HCT116 (cell line): Measurements from ENCODE around the gene CDKAL1. TPM values are rescaled to one million over a fixed set of nuclear protein-coding genes. Genes with fewer than 3 reads are reported as not detected.

Experiments used
- ATAC-seq: fragments of 200-7000 bp; cut with Tn5 transposase; 2 replicates; pipeline ENCODE4 v1.9.1; 2020; ENCODE audit warnings: mild to moderate bottlenecking, moderate library complexity
- BruUV-seq: library from RNA; stranded (reverse); fragments of 400-500 nt; replicated peaks from 2 replicates; lab custom pipeline; 2021; lab: Mats Ljungman, UMichigan
- CTCF ChIA-PET: fragments of 300-600 bp; sonication (Branson Sonifier 250); formaldehyde crosslinking; loops from one replicate; lab custom pipeline; 2021; ENCODE audit warnings: antibody characterized with exemption; lab: Charles Lee
- POLR2A ChIA-PET: fragments of 300-600, 350-600 bp; sonication (Branson Sonifier 250); formaldehyde crosslinking; loops from one replicate; lab custom pipeline; 2021; ENCODE audit warnings: antibody characterized with exemption; lab: Charles Lee
- RAD21 ChIA-PET, 2 experiments: fragments of 300-600 bp; sonication (Branson Sonifier 250); formaldehyde crosslinking; loops; one replicate each; lab custom pipeline; 2023; ENCODE audit warnings: low total read pairs in 2 of 2; ENCODE audit not compliant: uncharacterized antibody in 2 of 2, unreplicated experiment in 2 of 2, low non-redundant PET in 1 of 2; lab: Charles Lee
- DNase-seq: peaks from one replicate; pipeline ENCODE4 v3.0.0-alpha.2; 2010; ENCODE audit warnings: low read depth, low spot score
- H2AFZ ChIP-seq: fragments of 200-600 bp; shearing (Covaris generic), sonication (generic); 2 replicates; pipeline ENCODE4 v1.6.1; 2017; ENCODE audit warnings: low read depth, mixed run types, mixed read lengths, antibody characterized with exemption, low read length; ENCODE audit not compliant: poor library complexity, severe bottlenecking
- H3K27ac ChIP-seq: 2 replicates; pipeline ENCODE4 v1.5.1; 2012; ENCODE audit warnings: low read depth, low read length
- H3K27me3 ChIP-seq: fragments of 200-600 bp; sonication (generic); 2 replicates; pipeline ENCODE4 v1.6.1; 2016; ENCODE audit warnings: mixed run types, low read length, mixed read lengths; ENCODE audit not compliant: insufficient read depth
- H3K36me3 ChIP-seq, 2 experiments: fragments of 200-500 bp in 1 of 2; fragments of 200-600 bp in 1 of 2; sonication (Bioruptor generic) in 1 of 2; sonication (generic) in 1 of 2; 2 replicates each; pipeline versions ENCODE4 v1.5.1 to v1.6.1; 2014 to 2016; ENCODE audit warnings: low read length in 2 of 2, inconsistent platforms in 1 of 2, mixed read lengths in 1 of 2, mixed run types in 1 of 2; ENCODE audit not compliant: insufficient read depth in 2 of 2, control insufficient read depth in 1 of 2
- H3K4me1 ChIP-seq, 2 experiments: fragments of 200-600 bp in 1 of 2; sonication (generic) in 1 of 2; 2 replicates each; pipeline versions ENCODE4 v1.5.1 to v1.6.1; 2012 to 2017; ENCODE audit warnings: low read length in 2 of 2, inconsistent platforms in 1 of 2, mild to moderate bottlenecking in 1 of 2, mixed read lengths in 1 of 2, mixed run types in 1 of 2, moderate library complexity in 1 of 2; ENCODE audit not compliant: insufficient read depth in 2 of 2, control insufficient read depth in 1 of 2
- H3K4me2 ChIP-seq: fragments of 200-600 bp; sonication (generic); 2 replicates; pipeline ENCODE4 v1.6.1; 2017; ENCODE audit warnings: mixed run types, low read length, mixed read lengths
- H3K4me3 ChIP-seq, 2 experiments: fragments of 200-600 bp in 1 of 2; sonication (generic) in 1 of 2; replicated peaks in 1 of 2; 2 replicates each; pipeline ENCODE4 v1.5.1; 2011 to 2016; ENCODE audit warnings: low read length in 2 of 2, control low read depth in 1 of 2, low read depth in 1 of 2, mild to moderate bottlenecking in 1 of 2, mixed read lengths in 1 of 2, mixed run types in 1 of 2
- H3K79me2 ChIP-seq: fragments of 200-600 bp; sonication (generic); 2 replicates; pipeline ENCODE4 v1.6.1; 2017; ENCODE audit warnings: mild to moderate bottlenecking, mixed run types, low read length, moderate library complexity, mixed read lengths; ENCODE audit not compliant: insufficient read depth
- H3K9ac ChIP-seq: fragments of 200-600 bp; sonication (generic); 2 replicates; pipeline ENCODE4 v1.6.1; 2016; ENCODE audit warnings: low read length, mixed read lengths
- H3K9me2 ChIP-seq: fragments of 200-600 bp; sonication (generic), shearing (Covaris generic); 2 replicates; pipeline ENCODE4 v1.6.1; 2017; ENCODE audit warnings: mixed run types, mild to moderate bottlenecking, moderate library complexity; ENCODE audit not compliant: insufficient read depth
- H3K9me3 ChIP-seq, 2 experiments: fragments of 200-500 bp in 1 of 2; fragments of 200-600 bp in 1 of 2; sonication (Bioruptor generic) in 1 of 2; sonication (generic) in 1 of 2; 2 replicates each; pipeline ENCODE4 v1.6.1; 2014 to 2017; ENCODE audit warnings: low read length in 2 of 2, mixed read lengths in 2 of 2, inconsistent platforms in 1 of 2, low read depth in 1 of 2, mild to moderate bottlenecking in 1 of 2, mixed run types in 1 of 2, moderate library complexity in 1 of 2; ENCODE audit not compliant: control insufficient read depth in 1 of 2, insufficient read depth in 1 of 2
- H4K20me1 ChIP-seq: fragments of 200-600 bp; sonication (generic), shearing (Covaris generic); 2 replicates; pipeline ENCODE4 v1.6.1; 2017; ENCODE audit warnings: mixed run types, mild to moderate bottlenecking, moderate library complexity; ENCODE audit not compliant: insufficient read depth
- ATF3 ChIP-seq: IDR thresholded peaks from 2 replicates; pipeline ENCODE4 v1.6.1; 2012
- CEBPB ChIP-seq: IDR thresholded peaks from 2 replicates; pipeline ENCODE4 v1.6.1; 2012; ENCODE audit warnings: low read depth
- EGR1 ChIP-seq: IDR thresholded peaks from 2 replicates; pipeline ENCODE4 v1.6.1; 2012; ENCODE audit warnings: low read depth
- ELF1 ChIP-seq: IDR thresholded peaks from 2 replicates; pipeline ENCODE4 v1.6.1; 2012; ENCODE audit warnings: low read depth, borderline replicate concordance
- EZH2 ChIP-seq: fragments of 200-600 bp; sonication (generic); IDR thresholded peaks from 2 replicates; pipeline ENCODE4 v1.6.1; 2017; ENCODE audit warnings: antibody characterized with exemption, mixed run types
- EZH2phosphoT487 ChIP-seq: fragments of 200-600 bp; IDR thresholded peaks from 2 replicates; pipeline ENCODE4 v1.6.1; 2018; ENCODE audit warnings: antibody characterized with exemption, borderline replicate concordance
- FOSL1 ChIP-seq: IDR thresholded peaks from 2 replicates; pipeline ENCODE4 v1.6.1; 2012; ENCODE audit warnings: low read depth
- RAD21 ChIP-seq: IDR thresholded peaks from 2 replicates; pipeline ENCODE4 v1.6.1; 2012; ENCODE audit warnings: low read depth, mild to moderate bottlenecking
- REST ChIP-seq: IDR thresholded peaks from 2 replicates; pipeline ENCODE4 v1.6.1; 2012; ENCODE audit warnings: low read depth
- SRF ChIP-seq: IDR thresholded peaks from 2 replicates; pipeline ENCODE4 v1.6.1; 2012; ENCODE audit warnings: low read depth
- TCF7L2 ChIP-seq: IDR thresholded peaks from 2 replicates; pipeline ENCODE4 v1.7.0; 2011; ENCODE audit warnings: borderline replicate concordance, inconsistent platforms; ENCODE audit not compliant: insufficient read depth, insufficient read length; ENCODE audit errors: extremely low read depth
- YY1 ChIP-seq: IDR thresholded peaks from 2 replicates; pipeline ENCODE4 v1.6.1; 2011; ENCODE audit warnings: low read length, low read depth, moderate library complexity, mild to moderate bottlenecking; ENCODE audit not compliant: insufficient replicate concordance; ENCODE audit errors: extremely low read depth
- ZBTB33 ChIP-seq: IDR thresholded peaks from 2 replicates; pipeline ENCODE4 v1.6.1; 2011; ENCODE audit warnings: mild to moderate bottlenecking, low read length, moderate library complexity; ENCODE audit not compliant: insufficient replicate concordance; ENCODE audit errors: extremely low read depth
- ZFX ChIP-seq: fragments of 450-650 bp; IDR thresholded peaks from 2 replicates; pipeline ENCODE4 v1.6.1; 2017
- intact Hi-C: fragments of 100-400 bp; cut with micrococcal nuclease; formaldehyde crosslinking; loops from 2 replicates; pipeline ENCODE4 v1.10.0; 2022
- total RNA-seq: library from RNA; stranded (reverse); gene quantifications from one replicate; pipeline ENCODE4 v1.2.1, GENCODE V29; 2021; ENCODE audit not compliant: unreplicated experiment
- TF ChIP-seq, protein P1 (sequence below): IDR thresholded peaks from 2 replicates; pipeline ENCODE4 v1.6.1; 2012

The CDKAL1 gene
- total RNA-seq, 1 experiment from 2014 or later = 14.9 TPM

DNA sequence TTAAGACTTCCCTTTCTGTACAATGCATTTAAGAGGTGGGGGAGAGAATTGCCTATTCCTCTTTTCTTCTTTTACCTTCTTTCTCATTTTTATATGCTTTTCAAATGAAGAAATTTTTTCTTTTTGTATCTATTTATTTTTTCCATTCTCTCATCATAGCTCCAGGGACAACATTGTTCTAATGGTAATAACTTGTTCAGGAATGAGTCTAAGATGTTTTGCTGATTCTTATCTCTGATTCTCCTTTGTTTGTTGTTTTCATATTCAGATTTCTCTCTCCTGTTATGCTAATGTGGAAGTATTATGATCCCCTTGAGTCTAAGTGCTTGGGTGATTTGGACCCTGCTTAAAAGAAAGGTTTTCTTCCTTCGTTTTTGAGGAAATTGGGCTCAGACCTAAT, 451.6 kb downstream of the CDKAL1 start:
- Histone ChIP-seq H3K9me3 (no peaks in the 10 kb centered on the region), H3K36me3 (no peaks in the 10 kb centered on the region), H3K27ac (no peak overlapping the region), H3K27me3 (no peaks in the 10 kb centered on the region), H4K20me1 (no peaks in the 10 kb centered on the region), H3K4me3 (no peak overlapping the region), H3K4me2 (no peak overlapping the region), H2AFZ (no peak overlapping the region), H3K79me2 (no peaks in the 10 kb centered on the region), H3K4me1 (peaks cover 0 to 5% of the 10 kb centered on the region in 2 experiments; a peak in 1 of 4 replicates), H3K9ac (no peak overlapping the region), H3K9me2 (no peaks in the 10 kb centered on the region)
- no peak for DNase-seq
- RAD21 ChIA-PET = no interaction called here
- ATAC-seq = no peak
- intact Hi-C loops = no loop called here
- POLR2A ChIA-PET = no interaction called here
- no peak for TF ChIP-seq ATF3
- TF ChIP-seq, protein P1, sequence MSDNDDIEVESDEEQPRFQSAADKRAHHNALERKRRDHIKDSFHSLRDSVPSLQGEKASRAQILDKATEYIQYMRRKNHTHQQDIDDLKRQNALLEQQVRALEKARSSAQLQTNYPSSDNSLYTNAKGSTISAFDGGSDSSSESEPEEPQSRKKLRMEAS = no peak
- no peak for TF ChIP-seq FOSL1
- no peak for TF ChIP-seq SRF
- no peak for TF ChIP-seq ZFX
- no peak for TF ChIP-seq EZH2
- BruUV-seq = no TSS peak
- CTCF ChIA-PET = no interaction called here

DNA sequence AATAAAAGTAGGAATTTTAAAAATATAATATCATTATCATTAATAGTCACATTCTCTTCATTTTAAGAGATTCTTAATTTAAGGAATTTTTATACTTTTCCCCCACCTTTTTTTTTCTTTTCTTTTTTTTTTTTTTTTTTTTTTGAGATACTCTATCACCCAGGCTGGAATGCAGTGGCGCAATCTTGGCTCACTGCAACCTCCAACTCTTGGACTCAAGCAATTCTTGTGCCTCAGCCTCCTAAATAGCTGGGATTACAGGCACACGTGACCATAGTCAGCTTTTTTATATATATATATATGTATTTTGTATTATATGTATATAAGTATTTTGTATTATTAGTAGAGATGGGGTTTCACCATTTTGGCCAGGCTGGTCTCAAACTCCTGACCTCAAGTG, 457.7 kb downstream of the CDKAL1 start:
- no peaks in the 10 kb centered on the region for H3K9me3 ChIP-seq
- H3K4me1 ChIP-seq = peaks cover 2 to 5% of the 10 kb centered on the region in 2 experiments; a peak in 3 of 4 replicates
- CTCF ChIA-PET = no interaction called here
- DNase-seq (no peak), ATAC-seq (no peak)
- H3K27ac ChIP-seq = no peak overlapping the region
- H3K9ac ChIP-seq = no peak overlapping the region
- BruUV-seq = no TSS peak
- no peak overlapping the region for H3K4me2 ChIP-seq
- no peaks in the 10 kb centered on the region for H3K79me2 ChIP-seq
- POLR2A ChIA-PET = interaction anchor here (0.7 kb wide), 1 partner anchor 13 kb away, joined by 3 read pairs; no protein-coding TSS in a partner anchor
- H3K4me3 ChIP-seq = no peak overlapping the region
- no peaks in the 10 kb centered on the region for H4K20me1 ChIP-seq
- no peaks in the 10 kb centered on the region for H3K9me2 ChIP-seq
- H3K36me3 ChIP-seq = no peaks in the 10 kb centered on the region
- RAD21 ChIA-PET = no interaction called here
- no peak overlapping the region for H2AFZ ChIP-seq
- intact Hi-C loops = no loop called here
- no peaks in the 10 kb centered on the region for H3K27me3 ChIP-seq
- TF ChIP-seq ZBTB33 (no peak), ATF3 (no peak), EZH2 (no peak), CEBPB (no peak), REST (no peak), ZFX (no peak), EZH2phosphoT487 (no peak), RAD21 (no peak), TCF7L2 (no peak), EGR1 (no peak), YY1 (no peak), ELF1 (no peak)
